Hair follicle dermal papilla cell (primary cell): Measurements from ENCODE around the gene PTPRS. TPM values are rescaled to one million over a fixed set of nuclear protein-coding genes. Genes with fewer than 3 reads are reported as not detected.

Experiments
- total RNA-seq: library from RNA; depleted of rRNA; stranded (reverse); fragments of >200 nt; gene quantifications from 2 replicates; pipeline ENCODE4 v1.2.3, GENCODE V29; 2012

PTPRS gene
- 261 and 322 TPM in 2 replicates for total RNA-seq

DNA sequence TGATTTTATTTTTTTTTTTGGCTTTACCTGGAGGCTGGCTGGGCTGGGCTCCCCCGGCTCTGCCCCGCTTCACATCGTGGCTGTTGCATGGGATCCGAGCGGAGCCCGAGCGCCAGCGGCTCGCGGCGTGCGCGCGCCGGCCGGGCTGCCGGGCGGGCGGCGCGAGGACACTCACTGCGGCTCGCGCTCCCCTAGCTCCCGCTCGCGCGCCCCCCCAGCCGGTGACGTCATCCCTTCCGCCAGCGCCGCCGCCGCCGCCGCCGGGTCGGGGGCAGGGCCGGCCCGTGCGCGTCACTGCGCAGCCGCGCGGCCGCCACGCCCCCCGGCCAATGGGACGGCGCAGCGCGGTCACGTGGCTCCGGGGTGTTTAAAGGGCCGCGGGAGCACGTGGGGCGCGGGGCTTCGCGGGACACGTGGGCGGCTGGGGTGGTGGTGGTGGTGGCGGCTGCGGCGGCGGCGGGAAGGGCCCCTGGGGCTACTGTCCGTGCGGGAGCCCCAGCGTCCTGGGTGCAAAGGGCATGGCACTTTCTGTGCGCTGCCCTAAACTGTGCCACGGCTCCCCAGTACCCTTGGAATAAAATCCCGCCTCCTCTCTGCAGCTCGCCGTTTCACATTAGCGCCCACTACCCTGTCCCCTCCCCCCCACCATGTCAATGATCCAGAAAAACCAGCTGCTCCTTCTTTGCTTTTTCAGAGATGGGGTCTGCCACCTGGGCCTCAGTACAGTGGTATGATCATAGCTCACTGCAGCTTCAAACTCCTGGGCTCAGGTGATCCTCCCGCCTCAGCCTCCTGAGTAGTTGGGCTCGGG is at the start of gene PTPRS:
PTPRS (minus strand) TSS at position 176 of the 811 bp plus-strand sequence. CDS start 54,672 bp downstream, outside the sequence.

Other genes with a start within 250 kb of the PTPRS start
- gene ZNRF4, start 114.6 kb upstream of the PTPRS start, total RNA-seq = not detected in 2 replicates
- gene TINCR, start 227.1 kb upstream of the PTPRS start, total RNA-seq = under 0.01 TPM in 2 replicates